HepG2 (cell line): ENCODE results near the gene UBE2Q1. TPM values are rescaled to one million over a fixed set of nuclear protein-coding genes. Genes with fewer than 3 reads are reported as not detected.

Source experiments
- ATAC-seq: fragments of 200-7000 bp; cut with Tn5 transposase; 3 replicates; pipeline ENCODE4 v1.9.1; 2020; ENCODE audit warnings: mild to moderate bottlenecking, moderate library complexity
- BruUV-seq: library from RNA; stranded (reverse); fragments of 400-500 nt; replicated peaks from 2 replicates; lab custom pipeline; 2021; lab: Mats Ljungman, UMichigan
- CTCF ChIA-PET: fragments of 300-600 bp; formaldehyde crosslinking; extraction: SDS; loops from one replicate; lab custom pipeline; 2021; ENCODE audit warnings: low total read pairs, inconsistent platforms, low intra/inter-chr PET ratio; lab: Yijun Ruan, JAX
- POLR2A ChIA-PET: fragments of 350-600 bp; sonication (Branson Sonifier 250); formaldehyde crosslinking; loops from one replicate; lab custom pipeline; 2020; ENCODE audit warnings: antibody characterized with exemption, inconsistent platforms; lab: Yijun Ruan, JAX
- DNase-seq: peaks from one replicate; pipeline ENCODE4 v3.0.0-alpha.2; 2015; ENCODE audit warnings: low spot score
- FAIRE-seq: peaks from 3 replicates; lab custom pipeline; 2011; peaks lifted over from hg19 to GRCh38; lab: Jason Lieb, UNC
- H2AFZ ChIP-seq: one replicate; pipeline ENCODE4 v1.6.1; 2011; ENCODE audit warnings: low read length, inconsistent platforms
- H3K27ac ChIP-seq: fragments of 300-600 bp; 3 replicates; pipeline ENCODE4 v1.8.0; 2011; ENCODE audit warnings: mixed run types, mild to moderate bottlenecking, mixed read lengths, low read length, inconsistent platforms; ENCODE audit not compliant: insufficient read depth; ENCODE audit errors: extremely low read length
- H3K27me3 ChIP-seq, 2 experiments: fragments of 200-600 bp in 1 of 2; 2 replicates in 1 of 2; 3 replicates in 1 of 2; pipeline versions ENCODE4 v1.6.0 to v1.8.0; 2011; ENCODE audit warnings: low read length in 2 of 2, mild to moderate bottlenecking in 2 of 2, moderate library complexity in 2 of 2, inconsistent platforms in 1 of 2; ENCODE audit not compliant: insufficient read depth in 2 of 2, control insufficient read depth in 1 of 2
- H3K36me3 ChIP-seq, 2 experiments: fragments of 200-600 bp in 1 of 2; replicated peaks in 1 of 2; 2 replicates in 1 of 2; 3 replicates in 1 of 2; pipeline versions ENCODE4 v1.5.1 to v1.8.0; 2011; ENCODE audit warnings: low read length in 2 of 2, inconsistent platforms in 1 of 2; ENCODE audit not compliant: insufficient read depth in 2 of 2, control insufficient read depth in 1 of 2
- H3K4me1 ChIP-seq: 2 replicates; pipeline ENCODE4 v1.5.1; 2012; ENCODE audit warnings: low read length, inconsistent platforms; ENCODE audit not compliant: insufficient read depth
- H3K4me2 ChIP-seq: 2 replicates; pipeline ENCODE4 v1.6.0; 2011; ENCODE audit warnings: low read depth, low read length, inconsistent platforms
- H3K4me3 ChIP-seq, 3 experiments: fragments of 200-600 bp in 1 of 3; sonication (generic), shearing (Covaris generic) in 1 of 3; replicated peaks in 1 of 3; 2 replicates each; pipeline ENCODE4 v1.5.1; 2011 to 2016; ENCODE audit warnings: low read length in 3 of 3, inconsistent platforms in 2 of 3, low read depth in 2 of 3, mild to moderate bottlenecking in 2 of 3, control low read depth in 1 of 3, mixed read lengths in 1 of 3; ENCODE audit not compliant: insufficient read depth in 1 of 3
- H3K79me2 ChIP-seq: one replicate; pipeline ENCODE4 v1.6.1; 2011; ENCODE audit warnings: low read length, inconsistent platforms; ENCODE audit not compliant: insufficient read depth
- H3K9ac ChIP-seq: 2 replicates; pipeline ENCODE4 v1.6.0; 2011; ENCODE audit warnings: mild to moderate bottlenecking, low read depth, low read length, inconsistent platforms; ENCODE audit not compliant: insufficient read depth
- H3K9me3 ChIP-seq: 2 replicates; pipeline ENCODE4 v1.5.1; 2012; ENCODE audit warnings: mild to moderate bottlenecking, low read length
- H4K20me1 ChIP-seq: 2 replicates; pipeline ENCODE4 v1.6.0; 2011; ENCODE audit warnings: inconsistent platforms, mild to moderate bottlenecking, low read length, moderate library complexity; ENCODE audit not compliant: insufficient read depth
- FOXK1 ChIP-seq: sonication (generic); formaldehyde crosslinking; IDR thresholded peaks from 2 replicates; pipeline ENCODE4 v1.4.0; 2020; ENCODE audit warnings: low read depth, missing genetic modification reagents, borderline replicate concordance
- MBD4 ChIP-seq: IDR thresholded peaks from 2 replicates; pipeline ENCODE4 v1.6.1; 2012; ENCODE audit warnings: low read length, inconsistent platforms, borderline replicate concordance
- MXI1 ChIP-seq: IDR thresholded peaks from 3 replicates; pipeline ENCODE4 v1.6.1; 2012; ENCODE audit warnings: low read depth, low read length, inconsistent platforms, borderline replicate concordance
- NR2F1 ChIP-seq, 2 experiments: fragments of 450-650 bp in 1 of 2; formaldehyde crosslinking in 1 of 2; IDR thresholded peaks; 2 replicates each; pipeline versions ENCODE4 v1.5.0 to v1.6.1; 2016 to 2020; ENCODE audit warnings: mild to moderate bottlenecking in 1 of 2, missing compliant biosample characterization in 1 of 2, missing genetic modification reagents in 1 of 2, moderate library complexity in 1 of 2
- NR2F6 ChIP-seq, 2 experiments: IDR thresholded peaks; 2 replicates each; pipeline ENCODE4 v1.6.1; 2016; ENCODE audit warnings: antibody characterized with exemption in 1 of 2, mild to moderate bottlenecking in 1 of 2
- RBM22 ChIP-seq: fragments of 200-400 bp; formaldehyde crosslinking; optimal IDR thresholded peaks from 2 replicates; pipeline ENCODE3; 2017; ENCODE audit warnings: mild to moderate bottlenecking, low read length, moderate library complexity
- SIX1 ChIP-seq: sonication (generic); formaldehyde crosslinking; IDR thresholded peaks from 2 replicates; pipeline ENCODE4 v1.4.0; 2020; ENCODE audit warnings: missing genetic modification reagents, borderline replicate concordance
- XRCC5 ChIP-seq: fragments of 200-400 bp; formaldehyde crosslinking; optimal IDR thresholded peaks from 2 replicates; pipeline ENCODE3; 2017; ENCODE audit warnings: mild to moderate bottlenecking, low read length
- ZBTB26 ChIP-seq: IDR thresholded peaks from 2 replicates; pipeline ENCODE4 v1.6.1; 2016; ENCODE audit warnings: missing compliant biosample characterization, missing genetic modification reagents, borderline replicate concordance
- WGBS: methylation state at CpG from one replicate; pipeline ENCODE4 v1.1.6; 2017; ENCODE audit warnings: low lambda C conversion rate; 5-methylcytosine and 5-hydroxymethylcytosine counted together
- in situ Hi-C: cut with HindIII; loops from 2 replicates; pipeline ENCODE4 v1.10.0; 2017; ENCODE audit warnings: low pct_unique_long_range_greater_than_20kb; ENCODE audit not compliant: extremely low pct_ligation_motif_present
- intact Hi-C: fragments of 100-400 bp; cut with micrococcal nuclease; formaldehyde crosslinking; loops from one replicate; pipeline ENCODE4 v1.10.0; 2022; ENCODE audit not compliant: unreplicated experiment
- polyA plus RNA-seq, 8 experiments: library from polyadenylated mRNA; depleted of rRNA in 3 of 8; stranded (reverse) in 7 of 8; unstranded in 1 of 8; fragments of >200 nt; fragmentation: Illumina TruSeq in 4 of 8; extraction: Trizol in 4 of 8; gene quantifications; 2 replicates each; pipeline versions ENCODE4 v1.2.1 to v1.2.3, GENCODE V29; 2011 to 2016; ENCODE audit warnings: low read depth in 4 of 8, missing spikeins in 1 of 8, mixed read lengths in 1 of 8; ENCODE audit not compliant: insufficient read depth in 1 of 8
- total RNA-seq, 5 experiments: library from RNA; depleted of rRNA; stranded (reverse); fragments of >200 nt; fragmentation: Illumina TruSeq; extraction: Trizol; gene quantifications; 2 replicates each; pipeline ENCODE4 v1.2.3, GENCODE V29; 2016; ENCODE audit warnings: low read depth in 1 of 5
- TF ChIP-seq, protein P1 (sequence below): sonication (generic); formaldehyde crosslinking; conservative IDR thresholded peaks from 2 replicates; pipeline ENCODE4 v1.5.0; 2020; ENCODE audit warnings: missing genetic modification reagents

The UBE2Q1 gene
- total and polyA plus RNA-seq, 2 of the 13 experiments (the other 11 are each of a cell fraction or from before 2014, with no cell fraction given), result 11.7 to 41.7 TPM

- no peak overlapping the region for H3K4me3 ChIP-seq
- H3K27ac ChIP-seq, result no peak overlapping the region
- in situ Hi-C loops, result no loop called here
- DNase-seq (no peak), FAIRE-seq (no peak), ATAC-seq (no peak)
- H3K27me3 ChIP-seq, result no peaks in the 10 kb centered on the region
- CTCF ChIA-PET, result no interaction called here
- WGBS, result 94% methylated on average over 7 of the region's 7 CpGs
- H3K4me2 ChIP-seq, result no peak overlapping the region
- no peaks in the 10 kb centered on the region for H3K9me3 ChIP-seq
- TF ChIP-seq ZBTB26 (CRISPR knock-in tag), result no peak
- TF ChIP-seq RBM22, result peak; percentile 34
- TF ChIP-seq FOXK1 (CRISPR knock-in tag), result no peak
- no peak for TF ChIP-seq MXI1
- TF ChIP-seq NR2F1 (CRISPR knock-in tag; IDR thresholded peaks at IDR 0.05), result peak in 1 of 2 experiments; percentile 52; a peak in 1 of 4 replicates
- TF ChIP-seq, protein P1, sequence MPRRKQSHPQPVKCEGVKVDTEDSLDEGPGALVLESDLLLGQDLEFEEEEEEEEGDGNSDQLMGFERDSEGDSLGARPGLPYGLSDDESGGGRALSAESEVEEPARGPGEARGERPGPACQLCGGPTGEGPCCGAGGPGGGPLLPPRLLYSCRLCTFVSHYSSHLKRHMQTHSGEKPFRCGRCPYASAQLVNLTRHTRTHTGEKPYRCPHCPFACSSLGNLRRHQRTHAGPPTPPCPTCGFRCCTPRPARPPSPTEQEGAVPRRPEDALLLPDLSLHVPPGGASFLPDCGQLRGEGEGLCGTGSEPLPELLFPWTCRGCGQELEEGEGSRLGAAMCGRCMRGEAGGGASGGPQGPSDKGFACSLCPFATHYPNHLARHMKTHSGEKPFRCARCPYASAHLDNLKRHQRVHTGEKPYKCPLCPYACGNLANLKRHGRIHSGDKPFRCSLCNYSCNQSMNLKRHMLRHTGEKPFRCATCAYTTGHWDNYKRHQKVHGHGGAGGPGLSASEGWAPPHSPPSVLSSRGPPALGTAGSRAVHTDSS (CRISPR knock-in tag), result no peak
- no peak for TF ChIP-seq SIX1 (CRISPR knock-in tag)
- TF ChIP-seq NR2F6 (IDR thresholded peaks at IDR 0.05), result peak; percentile 74
- 0 out of 2 replicates have a peak, but pooled peaks have one; percentile 26 for TF ChIP-seq NR2F6 (CRISPR knock-in tag; IDR thresholded peaks at IDR 0.05)
- TF ChIP-seq MBD4, result no peak
- TF ChIP-seq XRCC5, result no peak
- H3K9ac ChIP-seq, result no peak overlapping the region
- no peak overlapping the region for H2AFZ ChIP-seq
- H3K36me3 ChIP-seq, result peaks cover 36 to 96% of the 10 kb centered on the region in 2 experiments
- POLR2A ChIA-PET, result interaction anchor here (0.8 kb wide), 1 partner anchor 23 kb away, joined by 3 read pairs; no protein-coding TSS in a partner anchor
- peaks cover 7% of the 10 kb centered on the region; the same call in 1 of the 2 replicates for H4K20me1 ChIP-seq
- H3K79me2 ChIP-seq, result no peaks in the 10 kb centered on the region
- intact Hi-C loops, result no loop called here
- no TSS peak for BruUV-seq
- 0 out of 2 replicates have a peak, but pooled peaks cover 7% of the 10 kb centered on the region for H3K4me1 ChIP-seq
These were observed 32.7 kb upstream of the UBE2Q1 start for GRCh38 chr1:154591206-154591605.
